ENCODE data around the gene CALR3.

Gene CALR3

GRCh38 chr19:16435999-16436650 is 59.8 kb downstream of the CALR3 start:
- H3K27me3 ChIP-seq (ENCODE audit: control insufficient read depth, low read length) = no peaks in the 10 kb centered on the region
- peaks cover 65% of the 10 kb centered on the region for H3K36me3 ChIP-seq (ENCODE audit: control insufficient read depth, low read length)
- no peaks in the 10 kb centered on the region for H3K9me3 ChIP-seq (ENCODE audit: control insufficient read depth, insufficient read depth, low read length)
- TF ChIP-seq CTCF (IDR thresholded peaks at IDR 0.05; ENCODE audit: low read depth, low read length, poor library complexity, severe bottlenecking) (no peak), EZH2phosphoT487 (IDR thresholded peaks at IDR 0.05; ENCODE audit: borderline replicate concordance, low read length) (no peak)
- peak overlapping the region; percentile 61 for H3K4me3 ChIP-seq (ENCODE audit: low read length)
- no peaks in the 10 kb centered on the region for H4K20me1 ChIP-seq (ENCODE audit: control insufficient read depth, insufficient read depth, low read depth, low read length)
- peaks cover 12% of the 10 kb centered on the region for H3K79me2 ChIP-seq (ENCODE audit: control insufficient read depth, low read length)
- H3K4me1 ChIP-seq (ENCODE audit: control insufficient read depth, low read length) = peaks cover 56% of the 10 kb centered on the region
- H3K27ac ChIP-seq (ENCODE audit: low read depth, low read length) = peak overlapping the region; percentile 89
- H3K4me2 ChIP-seq (ENCODE audit: low read length) = peak overlapping the region; percentile 77
- no peaks in the 10 kb centered on the region for H3K9me2 ChIP-seq (replicated peaks; ENCODE audit: control insufficient read depth, low read length)
- peaks cover 34% of the 10 kb centered on the region for H3F3A ChIP-seq (ENCODE audit: control insufficient read depth, insufficient read depth)

DNA sequence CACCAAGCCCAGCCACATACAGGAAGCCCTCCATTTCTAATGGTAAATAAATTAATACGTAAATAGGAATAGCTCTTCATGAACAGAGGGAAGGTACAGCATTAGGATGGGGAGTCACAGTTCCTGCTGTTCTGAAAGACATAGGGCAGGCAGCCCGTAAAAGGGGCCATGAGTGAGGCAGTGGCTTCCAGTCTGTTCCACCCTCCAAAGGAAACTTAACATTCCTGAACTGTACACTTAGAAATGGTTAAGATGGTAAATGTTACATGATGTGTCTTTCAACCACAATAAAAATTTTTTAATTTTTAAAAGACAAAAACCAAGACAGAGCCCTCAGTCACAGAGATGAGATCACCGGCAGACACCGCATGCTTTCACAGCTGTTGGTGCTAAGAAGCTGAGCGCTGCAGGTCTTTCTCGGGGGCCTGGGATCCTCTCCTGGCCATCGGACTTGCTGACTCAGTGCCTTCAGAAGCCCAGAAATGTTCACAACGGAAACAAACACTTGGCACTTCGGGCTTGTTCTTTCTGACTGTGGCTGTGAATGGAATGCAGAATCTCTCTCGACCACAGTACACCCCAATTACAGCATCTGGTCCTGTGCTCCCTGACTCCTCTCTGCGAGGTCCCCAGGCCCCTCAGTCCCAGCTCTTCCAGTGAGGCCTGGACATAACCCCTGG is 60.6 kb downstream of the CALR3 start:
- no peak overlapping the region for H3K4me3 ChIP-seq (ENCODE audit: low read length)
- peak overlapping the region; percentile 77 for H3K4me2 ChIP-seq (ENCODE audit: low read length)
- H3K9me2 ChIP-seq (replicated peaks; ENCODE audit: control insufficient read depth, low read length) = no peaks in the 10 kb centered on the region
- H3F3A ChIP-seq (ENCODE audit: control insufficient read depth, insufficient read depth) = peaks cover 34% of the 10 kb centered on the region
- no peaks in the 10 kb centered on the region for H3K9me3 ChIP-seq (ENCODE audit: control insufficient read depth, insufficient read depth, low read length)
- TF ChIP-seq CTCF (IDR thresholded peaks at IDR 0.05; ENCODE audit: low read depth, low read length, poor library complexity, severe bottlenecking) = no peak
- peak overlapping the region; percentile 89 for H3K27ac ChIP-seq (ENCODE audit: low read depth, low read length)
- peaks cover 49% of the 10 kb centered on the region for H3K4me1 ChIP-seq (ENCODE audit: control insufficient read depth, low read length)
- H3K79me2 ChIP-seq (ENCODE audit: control insufficient read depth, low read length) = peaks cover 6% of the 10 kb centered on the region
- no peaks in the 10 kb centered on the region for H4K20me1 ChIP-seq (ENCODE audit: control insufficient read depth, insufficient read depth, low read depth, low read length)
- H3K36me3 ChIP-seq (ENCODE audit: control insufficient read depth, low read length) = peaks cover 64% of the 10 kb centered on the region
- H3K27me3 ChIP-seq (ENCODE audit: control insufficient read depth, low read length) = no peaks in the 10 kb centered on the region

DNA sequence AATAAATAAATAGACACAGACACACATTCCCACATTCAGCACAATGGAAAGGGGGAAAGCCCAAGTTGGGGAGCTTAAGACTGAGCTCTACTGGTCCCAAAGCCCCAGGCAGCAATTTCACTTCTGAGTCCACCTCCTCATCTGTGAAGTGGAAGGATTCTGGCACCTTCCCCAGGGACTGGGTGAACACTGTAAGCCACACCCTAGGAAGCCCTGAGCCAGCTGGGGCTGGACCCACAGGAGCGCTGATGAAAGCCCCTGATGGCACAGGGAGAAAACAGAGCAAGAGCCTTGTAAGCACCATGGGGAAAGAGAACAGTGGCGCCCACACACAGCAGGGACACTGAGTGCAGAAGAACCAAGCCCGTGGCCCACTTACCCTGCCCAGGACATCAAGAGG is 62.0 kb downstream of the CALR3 start:
- H3K27me3 ChIP-seq (ENCODE audit: control insufficient read depth, low read length) = no peaks in the 10 kb centered on the region
- H3K9me2 ChIP-seq (replicated peaks; ENCODE audit: control insufficient read depth, low read length) = no peaks in the 10 kb centered on the region
- peaks cover 66% of the 10 kb centered on the region for H3K36me3 ChIP-seq (ENCODE audit: control insufficient read depth, low read length)
- peaks cover 35% of the 10 kb centered on the region for H3K4me1 ChIP-seq (ENCODE audit: control insufficient read depth, low read length)
- H3K9me3 ChIP-seq (ENCODE audit: control insufficient read depth, insufficient read depth, low read length) = no peaks in the 10 kb centered on the region
- peaks cover 25% of the 10 kb centered on the region for H3F3A ChIP-seq (ENCODE audit: control insufficient read depth, insufficient read depth)
- no peaks in the 10 kb centered on the region for H4K20me1 ChIP-seq (ENCODE audit: control insufficient read depth, insufficient read depth, low read depth, low read length)
- no peak for TF ChIP-seq EZH2phosphoT487 (IDR thresholded peaks at IDR 0.05; ENCODE audit: borderline replicate concordance, low read length)
- TF ChIP-seq CTCF (IDR thresholded peaks at IDR 0.05; ENCODE audit: low read depth, low read length, poor library complexity, severe bottlenecking) = no peak
- no peak overlapping the region for H3K4me3 ChIP-seq (ENCODE audit: low read length)
- no peak overlapping the region for H3K4me2 ChIP-seq (ENCODE audit: low read length)
- H3K79me2 ChIP-seq (ENCODE audit: control insufficient read depth, low read length) = peaks cover 6% of the 10 kb centered on the region
- H3K27ac ChIP-seq (ENCODE audit: low read depth, low read length) = no peak overlapping the region
